ENCODE measurements around the gene GRM8. TPM values are rescaled to one million over a fixed set of nuclear protein-coding genes. Genes with fewer than 3 reads are reported as not detected.

GRM8 gene
- polyA plus RNA-seq, 1 donor (not counting 4 experiments of a cell fraction or from before 2014, with no cell fraction given): not detected

- Histone ChIP-seq H2AFZ (ENCODE audit: control insufficient read depth, low read length) (no peak overlapping the region), H3K9me3 (ENCODE audit: control insufficient read depth, low read depth, low read length) (no peaks in the 10 kb centered on the region)
- no peak for FAIRE-seq
These were observed 567.1 kb downstream of the GRM8 start for GRCh38 chr7:126685596-126685995.

GRCh38 chr7:126685018-126685573 is 567.6 kb downstream of the GRM8 start:
- DNase-seq (ENCODE audit: low read depth, low spot score) (no peak), FAIRE-seq (no peak)
- Histone ChIP-seq H3K27me3 (ENCODE audit: control insufficient read depth, extremely low read depth, insufficient read depth, low read length) (no peaks in the 10 kb centered on the region), H3K4me3 (ENCODE audit: control insufficient read depth in 2 of 3, extremely low read depth in 1 of 3, insufficient read depth in 2 of 3, low read depth in 1 of 3, low read length in 3 of 3) (no peak overlapping the region), H3K9me3 (ENCODE audit: control insufficient read depth, low read depth, low read length) (no peaks in the 10 kb centered on the region), H3K9me1 (ENCODE audit: control insufficient read depth, extremely low read depth, insufficient read depth, low read length) (no peaks in the 10 kb centered on the region), H3K9ac (ENCODE audit: control insufficient read depth, extremely low read depth, insufficient read depth, low read length) (no peak overlapping the region), H2AFZ (ENCODE audit: control insufficient read depth, low read length) (no peak overlapping the region), H3K4me2 (ENCODE audit: control insufficient read depth, extremely low read depth, insufficient read depth, low read depth, low read length) (no peak overlapping the region), H3K36me3 (ENCODE audit: control insufficient read depth in 2 of 2, extremely low read depth in 1 of 2, insufficient read depth in 2 of 2, low read length in 2 of 2) (no peaks in the 10 kb centered on the region), H3K79me2 (ENCODE audit: control insufficient read depth, insufficient read depth, low read length) (no peaks in the 10 kb centered on the region), H3K27ac (ENCODE audit: control insufficient read depth, insufficient read depth, low read length) (no peak overlapping the region), H3K4me1 (ENCODE audit: control insufficient read depth, extremely low read depth, insufficient read depth, low read length) (no peaks in the 10 kb centered on the region), H4K20me1 (ENCODE audit: control insufficient read depth, extremely low read depth, insufficient read depth, low read length) (no peaks in the 10 kb centered on the region)
- dilution Hi-C loops (cut with MboI; ENCODE audit: extremely low pct_ligation_motif_present, low sequenced_read_pairs): no loop called here
- no peak for TF ChIP-seq EZH2 (IDR thresholded peaks at IDR 0.05; ENCODE audit: low read length)
- TF ChIP-seq, protein P1, sequence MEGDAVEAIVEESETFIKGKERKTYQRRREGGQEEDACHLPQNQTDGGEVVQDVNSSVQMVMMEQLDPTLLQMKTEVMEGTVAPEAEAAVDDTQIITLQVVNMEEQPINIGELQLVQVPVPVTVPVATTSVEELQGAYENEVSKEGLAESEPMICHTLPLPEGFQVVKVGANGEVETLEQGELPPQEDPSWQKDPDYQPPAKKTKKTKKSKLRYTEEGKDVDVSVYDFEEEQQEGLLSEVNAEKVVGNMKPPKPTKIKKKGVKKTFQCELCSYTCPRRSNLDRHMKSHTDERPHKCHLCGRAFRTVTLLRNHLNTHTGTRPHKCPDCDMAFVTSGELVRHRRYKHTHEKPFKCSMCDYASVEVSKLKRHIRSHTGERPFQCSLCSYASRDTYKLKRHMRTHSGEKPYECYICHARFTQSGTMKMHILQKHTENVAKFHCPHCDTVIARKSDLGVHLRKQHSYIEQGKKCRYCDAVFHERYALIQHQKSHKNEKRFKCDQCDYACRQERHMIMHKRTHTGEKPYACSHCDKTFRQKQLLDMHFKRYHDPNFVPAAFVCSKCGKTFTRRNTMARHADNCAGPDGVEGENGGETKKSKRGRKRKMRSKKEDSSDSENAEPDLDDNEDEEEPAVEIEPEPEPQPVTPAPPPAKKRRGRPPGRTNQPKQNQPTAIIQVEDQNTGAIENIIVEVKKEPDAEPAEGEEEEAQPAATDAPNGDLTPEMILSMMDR (optimal IDR thresholded peaks at IDR 0.05 in 1 of 3, IDR thresholded peaks at IDR 0.05 in 1 of 3, conservative IDR thresholded peaks at IDR 0.05 in 1 of 3; ENCODE audit: extremely low read depth in 1 of 3, insufficient read depth in 2 of 3, low read length in 3 of 3): no peak

More at GRCh38 chr7:126685596-126685995, 567.1 kb downstream of the GRM8 start:
- dilution Hi-C loops (cut with MboI; ENCODE audit: extremely low pct_ligation_motif_present, low sequenced_read_pairs): no loop called here
- Histone ChIP-seq H3K27me3 (ENCODE audit: control insufficient read depth, extremely low read depth, insufficient read depth, low read length) (no peaks in the 10 kb centered on the region), H3K79me2 (ENCODE audit: control insufficient read depth, insufficient read depth, low read length) (no peaks in the 10 kb centered on the region), H3K36me3 (ENCODE audit: control insufficient read depth in 2 of 2, extremely low read depth in 1 of 2, insufficient read depth in 2 of 2, low read length in 2 of 2) (no peaks in the 10 kb centered on the region), H3K9me1 (ENCODE audit: control insufficient read depth, extremely low read depth, insufficient read depth, low read length) (no peaks in the 10 kb centered on the region), H3K4me1 (ENCODE audit: control insufficient read depth, extremely low read depth, insufficient read depth, low read length) (no peaks in the 10 kb centered on the region), H3K4me2 (ENCODE audit: control insufficient read depth, extremely low read depth, insufficient read depth, low read depth, low read length) (no peak overlapping the region), H3K9ac (ENCODE audit: control insufficient read depth, extremely low read depth, insufficient read depth, low read length) (no peak overlapping the region), H3K4me3 (ENCODE audit: control insufficient read depth in 2 of 3, extremely low read depth in 1 of 3, insufficient read depth in 2 of 3, low read depth in 1 of 3, low read length in 3 of 3) (no peak overlapping the region), H4K20me1 (ENCODE audit: control insufficient read depth, extremely low read depth, insufficient read depth, low read length) (no peaks in the 10 kb centered on the region), H3K27ac (ENCODE audit: control insufficient read depth, insufficient read depth, low read length) (no peak overlapping the region)
- no peak for DNase-seq (ENCODE audit: low read depth, low spot score)
- TF ChIP-seq, protein P1 (optimal IDR thresholded peaks at IDR 0.05 in 1 of 3, IDR thresholded peaks at IDR 0.05 in 1 of 3, conservative IDR thresholded peaks at IDR 0.05 in 1 of 3; ENCODE audit: extremely low read depth in 1 of 3, insufficient read depth in 2 of 3, low read length in 3 of 3): no peak
- no peak for TF ChIP-seq EZH2 (IDR thresholded peaks at IDR 0.05; ENCODE audit: low read length)
